ENCODE measurements around the gene DAZ4.
"Not testable (repeated sequence)": the region's sequence is repeated elsewhere in the genome, so short reads cannot be mapped to it uniquely, and the experiment has no call there.

DAZ4 gene

GRCh38 chrY:24833619-24834018 is at the start of gene DAZ4:
Gene DAZ4, plus strand, starts transcription at chrY:24833919. Its CDS starts 208 bp downstream, at chrY:24834127.
- DNase-seq: not testable (repeated sequence)

GRCh38 chrY:24813293-24813692 is 20.4 kb upstream of the DAZ4 start, which contains the start of gene DAZ3:
Gene DAZ3, minus strand, starts transcription at chrY:24813393. Its CDS starts 208 bp downstream, at chrY:24813185.
- DNase-seq: not testable (repeated sequence)

GRCh38 chrY:24821836-24822235 is 11.9 kb upstream of the DAZ4 start:
- not testable (repeated sequence) for DNase-seq

GRCh38 chrY:24824184-24824879 is 9.4 kb upstream of the DAZ4 start:
- DNase-seq: not testable (repeated sequence)

- DNase-seq: not testable (repeated sequence)
Observed at GRCh38 chrY:24825069-24825468, 8.7 kb upstream of the DAZ4 start.

Data from activated CD4-positive, alpha-beta T cell treated with anti-CD3 and anti-CD28 coated beads, Interleukin-2, amount 50 U/mL, for 4 hours (primary cell).